Calu3 (cell line): Measurements from ENCODE around the gene AQR. TPM values are rescaled to one million over a fixed set of nuclear protein-coding genes. Genes with fewer than 3 reads are reported as not detected.

Experiments
- BruUV-seq: library from RNA; stranded (reverse); fragments of 400-500 nt; replicated peaks from 2 replicates; lab custom pipeline; 2021; lab: Mats Ljungman, UMichigan
- CTCF ChIA-PET: fragments of 300-600 bp; sonication (Branson Sonifier 250); formaldehyde crosslinking; loops from one replicate; lab custom pipeline; 2022; ENCODE audit warnings: antibody characterized with exemption; lab: Charles Lee
- DNase-seq: peaks from one replicate; pipeline ENCODE4 v3.0.0; 2022
- H3K27ac Mint-ChIP-seq: one replicate; pipeline ENCODE4 v1.8.0; 2022; ENCODE audit warnings: mixed read lengths; ENCODE audit not compliant: unreplicated experiment
- H3K27me3 Mint-ChIP-seq: one replicate; pipeline ENCODE4 v1.8.0; 2022; ENCODE audit warnings: mixed read lengths; ENCODE audit not compliant: unreplicated experiment
- H3K36me3 Mint-ChIP-seq: one replicate; pipeline ENCODE4 v1.8.0; 2022; ENCODE audit warnings: mild to moderate bottlenecking, moderate library complexity, mixed read lengths; ENCODE audit not compliant: insufficient read depth, unreplicated experiment
- H3K4me1 Mint-ChIP-seq: one replicate; pipeline ENCODE4 v1.8.0; 2022; ENCODE audit warnings: mild to moderate bottlenecking, low read depth, mixed read lengths; ENCODE audit not compliant: unreplicated experiment
- H3K4me3 Mint-ChIP-seq: one replicate; pipeline ENCODE4 v1.8.0; 2022; ENCODE audit warnings: mild to moderate bottlenecking, low read depth, moderate library complexity, mixed read lengths; ENCODE audit not compliant: unreplicated experiment
- H3K9me3 Mint-ChIP-seq: one replicate; pipeline ENCODE4 v1.8.0; 2022; ENCODE audit warnings: low read depth, mixed read lengths; ENCODE audit not compliant: unreplicated experiment
- intact Hi-C: fragments of 100-400 bp; cut with micrococcal nuclease; formaldehyde crosslinking; loops from one replicate; pipeline ENCODE4 v1.10.0; 2022; ENCODE audit not compliant: unreplicated experiment
- total RNA-seq: library from RNA; stranded (reverse); gene quantifications from 2 replicates; pipeline ENCODE4 v1.2.3, GENCODE V29; 2022
- TF ChIP-seq, protein P1 (sequence below): fragments of 200-600 bp; IDR thresholded peaks from one replicate; pipeline ENCODE4 v1.8.0; 2022; ENCODE audit warnings: antibody characterized with exemption; ENCODE audit not compliant: unreplicated experiment

The AQR gene
- total RNA-seq, 1 experiment from 2014 or later: 14.7 TPM

DNA sequence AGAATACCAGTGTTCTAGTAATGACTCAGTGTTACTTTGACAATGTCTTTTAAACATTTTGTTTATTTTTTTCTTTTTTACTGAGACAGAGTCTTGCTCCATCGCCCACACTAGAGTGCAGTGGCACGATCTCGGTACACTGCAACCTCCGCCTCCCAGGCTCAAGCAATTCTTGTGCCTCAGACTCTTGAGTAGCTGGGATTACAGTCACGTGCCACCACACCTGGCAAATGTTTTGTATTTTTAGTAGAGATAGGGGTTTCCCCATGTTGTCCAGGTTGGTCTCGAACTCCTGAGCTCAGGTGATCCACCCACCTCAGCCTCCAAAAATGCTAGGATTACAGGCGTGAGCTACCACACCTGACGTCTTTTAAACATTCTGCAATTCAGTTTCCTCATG is 15.7 kb downstream of the AQR start:
- Mint-ChIP-seq H3K27me3 (no peaks in the 10 kb centered on the region), H3K4me1 (no peaks in the 10 kb centered on the region), H3K9me3 (no peaks in the 10 kb centered on the region), H3K4me3 (no peak overlapping the region), H3K27ac (no peak overlapping the region), H3K36me3 (no peaks in the 10 kb centered on the region)
- intact Hi-C loops: no loop called here
- no TSS peak for BruUV-seq
- DNase-seq: no peak
- TF ChIP-seq, protein P1, sequence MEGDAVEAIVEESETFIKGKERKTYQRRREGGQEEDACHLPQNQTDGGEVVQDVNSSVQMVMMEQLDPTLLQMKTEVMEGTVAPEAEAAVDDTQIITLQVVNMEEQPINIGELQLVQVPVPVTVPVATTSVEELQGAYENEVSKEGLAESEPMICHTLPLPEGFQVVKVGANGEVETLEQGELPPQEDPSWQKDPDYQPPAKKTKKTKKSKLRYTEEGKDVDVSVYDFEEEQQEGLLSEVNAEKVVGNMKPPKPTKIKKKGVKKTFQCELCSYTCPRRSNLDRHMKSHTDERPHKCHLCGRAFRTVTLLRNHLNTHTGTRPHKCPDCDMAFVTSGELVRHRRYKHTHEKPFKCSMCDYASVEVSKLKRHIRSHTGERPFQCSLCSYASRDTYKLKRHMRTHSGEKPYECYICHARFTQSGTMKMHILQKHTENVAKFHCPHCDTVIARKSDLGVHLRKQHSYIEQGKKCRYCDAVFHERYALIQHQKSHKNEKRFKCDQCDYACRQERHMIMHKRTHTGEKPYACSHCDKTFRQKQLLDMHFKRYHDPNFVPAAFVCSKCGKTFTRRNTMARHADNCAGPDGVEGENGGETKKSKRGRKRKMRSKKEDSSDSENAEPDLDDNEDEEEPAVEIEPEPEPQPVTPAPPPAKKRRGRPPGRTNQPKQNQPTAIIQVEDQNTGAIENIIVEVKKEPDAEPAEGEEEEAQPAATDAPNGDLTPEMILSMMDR: no peak
- CTCF ChIA-PET: no interaction called here

DNA sequence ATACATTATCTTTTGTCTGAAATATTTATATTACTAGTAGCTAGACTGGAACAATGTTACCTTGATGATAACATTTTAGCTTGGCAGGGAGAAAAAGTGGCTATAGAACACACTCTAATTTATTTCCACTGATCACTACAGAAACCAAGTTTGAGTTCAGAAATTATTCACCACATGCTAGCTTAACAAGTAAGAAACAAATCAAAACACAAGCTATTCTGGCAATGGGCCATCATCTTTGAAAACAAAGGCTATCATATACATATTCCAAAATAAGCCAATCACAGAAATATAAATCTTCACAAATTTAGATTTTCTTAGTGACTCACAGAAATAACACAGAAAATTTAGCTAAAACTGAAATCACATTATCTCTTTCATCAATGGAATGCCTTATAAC is 17.1 kb downstream of the AQR start:
- TF ChIP-seq, protein P1: no peak
- Mint-ChIP-seq H3K36me3 (no peaks in the 10 kb centered on the region), H3K27me3 (no peaks in the 10 kb centered on the region), H3K27ac (no peak overlapping the region), H3K4me3 (no peak overlapping the region), H3K4me1 (no peaks in the 10 kb centered on the region), H3K9me3 (no peaks in the 10 kb centered on the region)
- no TSS peak for BruUV-seq
- DNase-seq: no peak
- intact Hi-C loops: no loop called here
- CTCF ChIA-PET: no interaction called here

DNA sequence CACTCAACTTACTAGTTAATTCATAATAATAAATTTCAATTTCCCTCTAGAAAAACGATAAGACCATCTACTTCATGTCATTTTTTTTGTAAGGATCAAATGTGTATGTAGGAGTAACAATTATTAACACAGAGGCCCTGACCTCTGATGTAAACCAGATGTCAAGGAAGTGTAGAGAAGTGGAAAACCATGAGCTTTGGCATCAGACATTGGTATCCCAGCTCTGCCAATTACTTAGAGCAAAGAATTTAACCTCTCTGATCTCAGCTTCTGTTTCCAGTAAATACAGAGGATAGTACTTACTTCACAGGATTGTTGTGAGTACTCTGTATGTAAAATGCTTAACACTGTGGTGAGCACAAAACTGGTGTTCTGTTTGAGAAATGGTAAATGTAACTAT is 17.5 kb downstream of the AQR start:
- no peaks in the 10 kb centered on the region for H3K36me3 Mint-ChIP-seq
- CTCF ChIA-PET: no interaction called here
- intact Hi-C loops: no loop called here
- no peak for DNase-seq
- no peaks in the 10 kb centered on the region for H3K27me3 Mint-ChIP-seq
- no peak overlapping the region for H3K4me3 Mint-ChIP-seq
- H3K9me3 Mint-ChIP-seq: no peaks in the 10 kb centered on the region
- H3K4me1 Mint-ChIP-seq: no peaks in the 10 kb centered on the region
- no TSS peak for BruUV-seq
- H3K27ac Mint-ChIP-seq: no peak overlapping the region
- TF ChIP-seq, protein P1: no peak

DNA sequence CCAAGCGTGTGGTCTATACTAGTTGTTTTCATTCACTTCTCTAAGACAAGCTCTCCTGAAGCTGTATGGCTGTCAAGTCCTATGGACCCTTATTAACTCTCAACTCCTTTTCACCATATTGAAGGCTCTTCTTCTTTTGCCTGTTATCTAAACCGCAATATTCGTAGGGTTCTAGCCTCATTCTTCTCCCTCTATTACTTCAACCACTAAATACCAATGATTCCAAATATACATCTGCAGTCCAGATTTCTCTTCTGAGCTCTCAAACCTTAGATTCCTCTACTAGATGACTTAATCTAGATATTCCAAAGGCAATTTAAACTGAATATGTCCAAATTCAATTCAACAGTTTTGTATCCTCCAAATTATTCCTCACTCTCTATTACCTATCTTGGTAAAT is 24.6 kb downstream of the AQR start:
- Mint-ChIP-seq H3K27ac (no peak overlapping the region), H3K4me3 (no peak overlapping the region), H3K36me3 (no peaks in the 10 kb centered on the region), H3K9me3 (no peaks in the 10 kb centered on the region), H3K27me3 (no peaks in the 10 kb centered on the region), H3K4me1 (no peaks in the 10 kb centered on the region)
- CTCF ChIA-PET: no interaction called here
- TF ChIP-seq, protein P1: no peak
- DNase-seq: no peak
- intact Hi-C loops: no loop called here
- no TSS peak for BruUV-seq
